PFSK-1 (cell line): ENCODE results near the gene USP4.

ENCODE experiments used
- FOXP2 ChIP-seq: optimal IDR thresholded peaks from 2 replicates; pipeline ENCODE3; 2011; ENCODE audit warnings: borderline replicate concordance, control low read depth, inconsistent platforms; ENCODE audit not compliant: insufficient read depth; ENCODE audit errors: extremely low read length, extremely low read depth
- POLR2AphosphoS5 ChIP-seq: IDR thresholded peaks from 2 replicates; pipeline ENCODE4 v1.6.1; 2012; ENCODE audit warnings: low read depth, mild to moderate bottlenecking, control low read depth, low read length, moderate library complexity
- SIN3A ChIP-seq: IDR thresholded peaks from 2 replicates; pipeline ENCODE4 v1.6.1; 2012; ENCODE audit warnings: mild to moderate bottlenecking, low read length, moderate library complexity, borderline replicate concordance; ENCODE audit not compliant: insufficient read depth
- TAF1 ChIP-seq: IDR thresholded peaks from 2 replicates; pipeline ENCODE4 v1.6.1; 2012; ENCODE audit warnings: low read length, control low read depth, borderline replicate concordance; ENCODE audit not compliant: insufficient read depth
- TF ChIP-seq, protein P1 (sequence below), 2 experiments: IDR thresholded peaks; 2 replicates each; pipeline versions ENCODE4 v1.6.1 to v1.8.0; 2011 to 2012; ENCODE audit warnings: low read depth in 2 of 2, low read length in 2 of 2, control low read depth in 1 of 2, inconsistent platforms in 1 of 2, mild to moderate bottlenecking in 1 of 2, moderate library complexity in 1 of 2; ENCODE audit not compliant: insufficient read depth in 1 of 2

The USP4 gene

DNA sequence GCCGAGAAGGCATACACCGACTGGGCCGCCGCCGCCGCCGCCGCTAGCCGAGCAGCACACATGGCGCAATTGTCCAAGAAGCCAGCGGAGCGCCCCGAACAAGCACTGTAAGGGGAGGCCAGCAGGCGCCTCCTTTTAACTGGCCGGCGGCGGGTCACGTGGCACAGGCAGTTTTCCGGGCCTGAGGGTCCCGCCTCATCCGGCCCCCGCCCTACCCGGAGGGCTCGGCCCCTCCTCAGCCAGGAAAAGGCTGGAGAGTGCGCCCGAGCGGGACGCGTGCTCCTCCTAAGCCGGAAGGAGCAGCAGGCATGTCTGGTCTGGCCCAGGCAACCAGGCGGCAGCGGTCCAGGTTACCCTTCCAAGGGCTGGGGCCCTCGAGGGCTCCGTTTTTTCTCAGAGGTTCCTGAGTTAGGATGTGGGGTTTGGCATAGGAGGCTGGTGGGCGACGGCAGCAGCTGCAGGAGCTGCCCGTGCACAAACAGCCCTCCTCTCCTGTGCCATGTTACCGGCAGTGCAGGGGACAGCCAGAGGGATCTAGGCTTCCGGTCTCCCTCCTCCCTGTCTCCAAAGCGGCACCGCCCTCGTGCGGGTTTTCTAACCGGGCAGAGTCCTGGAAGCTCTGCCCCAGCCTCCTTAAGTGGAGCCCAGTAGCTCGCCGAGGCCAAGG lies 18.5 kb upstream of the USP4 start, which contains the start of gene GPX1:
Gene GPX1 (minus strand): TSS at position 137 of the 667 bp plus-strand sequence. CDS start 75 bp downstream, at position 62.
- TF ChIP-seq TAF1 (peak; percentile 69; the same call in 1 of the 2 replicates), SIN3A (no peak), FOXP2 (peak; percentile 38), POLR2AphosphoS5 (no peak; the same call in 1 of the 2 replicates)
- TF ChIP-seq, protein P1, sequence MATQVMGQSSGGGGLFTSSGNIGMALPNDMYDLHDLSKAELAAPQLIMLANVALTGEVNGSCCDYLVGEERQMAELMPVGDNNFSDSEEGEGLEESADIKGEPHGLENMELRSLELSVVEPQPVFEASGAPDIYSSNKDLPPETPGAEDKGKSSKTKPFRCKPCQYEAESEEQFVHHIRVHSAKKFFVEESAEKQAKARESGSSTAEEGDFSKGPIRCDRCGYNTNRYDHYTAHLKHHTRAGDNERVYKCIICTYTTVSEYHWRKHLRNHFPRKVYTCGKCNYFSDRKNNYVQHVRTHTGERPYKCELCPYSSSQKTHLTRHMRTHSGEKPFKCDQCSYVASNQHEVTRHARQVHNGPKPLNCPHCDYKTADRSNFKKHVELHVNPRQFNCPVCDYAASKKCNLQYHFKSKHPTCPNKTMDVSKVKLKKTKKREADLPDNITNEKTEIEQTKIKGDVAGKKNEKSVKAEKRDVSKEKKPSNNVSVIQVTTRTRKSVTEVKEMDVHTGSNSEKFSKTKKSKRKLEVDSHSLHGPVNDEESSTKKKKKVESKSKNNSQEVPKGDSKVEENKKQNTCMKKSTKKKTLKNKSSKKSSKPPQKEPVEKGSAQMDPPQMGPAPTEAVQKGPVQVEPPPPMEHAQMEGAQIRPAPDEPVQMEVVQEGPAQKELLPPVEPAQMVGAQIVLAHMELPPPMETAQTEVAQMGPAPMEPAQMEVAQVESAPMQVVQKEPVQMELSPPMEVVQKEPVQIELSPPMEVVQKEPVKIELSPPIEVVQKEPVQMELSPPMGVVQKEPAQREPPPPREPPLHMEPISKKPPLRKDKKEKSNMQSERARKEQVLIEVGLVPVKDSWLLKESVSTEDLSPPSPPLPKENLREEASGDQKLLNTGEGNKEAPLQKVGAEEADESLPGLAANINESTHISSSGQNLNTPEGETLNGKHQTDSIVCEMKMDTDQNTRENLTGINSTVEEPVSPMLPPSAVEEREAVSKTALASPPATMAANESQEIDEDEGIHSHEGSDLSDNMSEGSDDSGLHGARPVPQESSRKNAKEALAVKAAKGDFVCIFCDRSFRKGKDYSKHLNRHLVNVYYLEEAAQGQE (IDR thresholded peaks at IDR 0.05; ENCODE audit: insufficient read depth in 1 of 2, low read depth in 2 of 2, low read length in 2 of 2): no peak

DNA sequence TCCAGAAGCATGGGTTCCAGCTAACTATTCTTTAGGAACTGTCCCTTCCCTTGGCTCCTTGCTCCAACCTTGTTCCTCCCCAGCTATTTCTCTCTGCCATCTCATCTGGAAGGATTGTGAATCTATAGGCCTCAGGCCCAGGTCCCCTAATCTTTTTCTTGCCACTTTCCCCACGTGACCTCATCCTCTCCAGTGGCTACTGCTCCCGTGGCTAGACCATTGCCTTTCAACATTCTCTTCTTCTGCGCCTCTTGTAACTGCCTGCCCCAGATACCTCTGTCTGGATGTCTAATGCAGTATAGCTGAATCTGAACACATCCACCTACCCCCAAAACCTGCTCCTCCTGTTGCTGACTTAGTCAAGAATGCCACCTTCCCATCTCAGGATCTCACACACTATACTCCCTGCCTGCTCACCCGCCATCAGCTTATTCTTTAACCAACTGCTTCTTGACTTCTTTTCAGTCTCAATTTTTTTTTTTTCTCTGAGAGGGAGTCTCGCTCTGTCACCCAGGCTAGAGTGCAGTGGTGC lies 13.1 kb upstream of the USP4 start:
- TF ChIP-seq FOXP2: no peak
- TF ChIP-seq POLR2AphosphoS5: no peak
- TF ChIP-seq SIN3A: no peak
- TF ChIP-seq, protein P1 (IDR thresholded peaks at IDR 0.05; ENCODE audit: insufficient read depth in 1 of 2, low read depth in 2 of 2, low read length in 2 of 2): no peak
- TF ChIP-seq TAF1: no peak

DNA sequence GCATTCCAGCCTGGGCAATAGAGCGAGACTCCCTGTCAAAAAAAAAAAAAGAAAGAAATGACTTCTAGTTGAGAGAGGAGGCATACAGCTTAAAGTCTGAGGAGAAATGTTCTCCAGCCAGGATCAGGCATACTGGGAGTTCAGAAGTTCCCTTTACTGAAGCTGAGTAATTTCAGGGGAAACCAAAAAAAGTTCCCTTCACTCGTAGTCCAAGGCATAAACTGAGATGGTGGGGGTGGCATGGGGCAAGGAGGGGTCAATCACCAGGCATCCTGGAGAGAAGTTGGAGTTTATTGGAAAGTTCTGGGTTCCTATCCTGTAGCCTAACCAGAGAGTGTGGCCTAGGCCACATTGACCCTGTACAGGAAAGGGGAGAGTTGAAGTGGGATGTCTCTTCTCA lies 12.4 kb upstream of the USP4 start:
- TF ChIP-seq SIN3A: no peak
- TF ChIP-seq, protein P1 (IDR thresholded peaks at IDR 0.05; ENCODE audit: insufficient read depth in 1 of 2, low read depth in 2 of 2, low read length in 2 of 2): no peak
- TF ChIP-seq POLR2AphosphoS5: no peak
- TF ChIP-seq TAF1: no peak
- no peak for TF ChIP-seq FOXP2

DNA sequence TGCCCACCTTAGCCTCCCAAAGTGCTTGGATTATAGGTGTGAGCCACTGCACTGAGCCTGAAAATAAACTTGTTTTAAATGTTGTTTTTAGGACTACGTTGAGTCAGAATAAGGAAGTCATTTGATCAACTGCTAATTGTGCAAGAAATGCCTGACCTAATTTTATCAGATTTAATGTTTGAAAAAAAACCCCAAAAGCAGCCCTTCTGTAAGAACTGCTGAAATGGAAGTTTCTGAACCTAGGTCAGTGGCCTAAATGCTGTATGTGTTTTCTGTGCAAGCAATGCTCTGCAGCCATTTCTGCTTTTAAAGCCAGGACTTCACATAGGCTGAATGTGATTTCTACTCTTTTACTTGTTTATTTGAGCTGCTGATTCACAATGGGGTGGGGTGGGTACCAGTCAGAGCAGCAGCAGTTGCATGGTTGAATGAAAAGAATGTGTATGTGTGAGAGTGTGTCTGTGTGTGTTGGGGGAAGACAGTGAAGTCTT lies 11.7 kb upstream of the USP4 start:
- TF ChIP-seq FOXP2: no peak
- no peak for TF ChIP-seq TAF1
- TF ChIP-seq, protein P1 (IDR thresholded peaks at IDR 0.05; ENCODE audit: insufficient read depth in 1 of 2, low read depth in 2 of 2, low read length in 2 of 2): no peak
- no peak for TF ChIP-seq POLR2AphosphoS5
- TF ChIP-seq SIN3A: no peak
